GM12864 (cell line): ENCODE results near the gene FAM234B.

Experiments
- DNase-seq: peaks from one replicate; pipeline ENCODE4 v3.0.0-alpha.2; 2011; ENCODE audit warnings: low read depth
- H3K4me3 ChIP-seq: 2 replicates; pipeline ENCODE4 v1.5.1; 2011; ENCODE audit warnings: mild to moderate bottlenecking, low read depth, low read length, control low read depth
- CTCF ChIP-seq: IDR thresholded peaks from 2 replicates; pipeline ENCODE4 v1.5.1; 2011; ENCODE audit warnings: low read depth, mild to moderate bottlenecking, moderate library complexity, low read length, control low read depth, inconsistent platforms; ENCODE audit errors: missing control alignments

Gene FAM234B

GRCh38 chr12:13004361-13004760 is 39.8 kb upstream of the FAM234B start:
- no peak overlapping the region for H3K4me3 ChIP-seq
- DNase-seq = no peak
- no peak for TF ChIP-seq CTCF

GRCh38 chr12:13004986-13005385 is 39.2 kb upstream of the FAM234B start:
- DNase-seq = no peak
- H3K4me3 ChIP-seq = no peak overlapping the region
- TF ChIP-seq CTCF = no peak

GRCh38 chr12:13005649-13006048 is 38.5 kb upstream of the FAM234B start:
- DNase-seq = no peak
- no peak for TF ChIP-seq CTCF
- H3K4me3 ChIP-seq = no peak overlapping the region

GRCh38 chr12:13007496-13008233 is 36.5 kb upstream of the FAM234B start:
- H3K4me3 ChIP-seq = no peak overlapping the region
- no peak for DNase-seq
- TF ChIP-seq CTCF = no peak

- H3K4me3 ChIP-seq = no peak overlapping the region
- TF ChIP-seq CTCF = no peak
- no peak for DNase-seq
These were observed 35.3 kb upstream of the FAM234B start for GRCh38 chr12:13008741-13009380.

GRCh38 chr12:13011098-13011497 is 33.1 kb upstream of the FAM234B start:
- DNase-seq = no peak
- no peak for TF ChIP-seq CTCF
- H3K4me3 ChIP-seq = no peak overlapping the region

GRCh38 chr12:13022851-13023271 is 21.3 kb upstream of the FAM234B start:
- DNase-seq = no peak
- H3K4me3 ChIP-seq = no peak overlapping the region
- TF ChIP-seq CTCF = no peak
